HEK293T (cell line): ENCODE results near the gene STX4.

ENCODE experiments used
- CTCF ChIA-PET: fragments of 350-600 bp; formaldehyde crosslinking; extraction: SDS; loops from one replicate; lab custom pipeline; 2021; ENCODE audit warnings: antibody characterized with exemption, inconsistent platforms; lab: Yijun Ruan, JAX
- POLR2A ChIA-PET: fragments of 350-600 bp; formaldehyde crosslinking; extraction: SDS; loops from one replicate; lab custom pipeline; 2020; ENCODE audit warnings: antibody characterized with exemption, inconsistent platforms; lab: Yijun Ruan, JAX
- DNase-seq: peaks from one replicate; pipeline ENCODE4 v3.0.0; 2012; ENCODE audit warnings: mixed read lengths; ENCODE audit errors: extremely low spot score
- ARNT ChIP-seq: fragments of 450-650 bp; IDR thresholded peaks from 2 replicates; pipeline ENCODE4 v1.6.1; 2017; ENCODE audit warnings: mild to moderate bottlenecking
- BHLHE40 ChIP-seq: fragments of 450-650 bp; IDR thresholded peaks from 2 replicates; pipeline ENCODE4 v1.6.1; 2016; ENCODE audit warnings: mild to moderate bottlenecking, moderate library complexity, borderline replicate concordance
- CTBP1 ChIP-seq: fragments of 450-650 bp; IDR thresholded peaks from 2 replicates; pipeline ENCODE4 v1.6.1; 2016; ENCODE audit warnings: borderline replicate concordance
- ELF4 ChIP-seq: fragments of 450-650 bp; IDR thresholded peaks from 2 replicates; pipeline ENCODE4 v1.6.1; 2017; ENCODE audit warnings: antibody characterized with exemption
- FOXA1 ChIP-seq: fragments of 450-650 bp; IDR thresholded peaks from 2 replicates; pipeline ENCODE4 v1.6.1; 2016; ENCODE audit warnings: mild to moderate bottlenecking
- FOXK2 ChIP-seq: fragments of 450-650 bp; IDR thresholded peaks from 2 replicates; pipeline ENCODE4 v1.6.1; 2016; ENCODE audit warnings: mild to moderate bottlenecking
- FOXM1 ChIP-seq: fragments of 450-650 bp; IDR thresholded peaks from 2 replicates; pipeline ENCODE4 v1.6.1; 2017; ENCODE audit warnings: mild to moderate bottlenecking, borderline replicate concordance
- HDGF ChIP-seq: fragments of 450-650 bp; IDR thresholded peaks from 2 replicates; pipeline ENCODE4 v1.6.1; 2017; ENCODE audit warnings: antibody characterized with exemption, borderline replicate concordance
- L3MBTL2 ChIP-seq: fragments of 450-650 bp; conservative IDR thresholded peaks from 2 replicates; pipeline ENCODE4 v1.6.1; 2016; ENCODE audit warnings: mild to moderate bottlenecking
- LEF1 ChIP-seq: fragments of 450-650 bp; IDR thresholded peaks from 2 replicates; pipeline ENCODE4 v1.6.1; 2017; ENCODE audit warnings: mild to moderate bottlenecking, borderline replicate concordance
- NFRKB ChIP-seq: fragments of 450-650 bp; IDR thresholded peaks from 2 replicates; pipeline ENCODE4 v1.6.1; 2016; ENCODE audit warnings: mild to moderate bottlenecking, moderate library complexity
- SP1 ChIP-seq: fragments of 450-650 bp; IDR thresholded peaks from 2 replicates; pipeline ENCODE4 v1.6.1; 2017
- SUZ12 ChIP-seq: fragments of 450-650 bp; IDR thresholded peaks from 2 replicates; pipeline ENCODE4 v1.6.1; 2016; ENCODE audit warnings: mild to moderate bottlenecking
- TARDBP ChIP-seq: fragments of 450-650 bp; IDR thresholded peaks from 2 replicates; pipeline ENCODE4 v1.6.1; 2016
- ZNF384 ChIP-seq: fragments of 450-650 bp; IDR thresholded peaks from 2 replicates; pipeline ENCODE4 v1.6.1; 2016
- TF ChIP-seq, protein P1 (sequence below): fragments of 450-650 bp; IDR thresholded peaks from 2 replicates; pipeline ENCODE4 v1.6.1; 2016

STX4 gene

DNA sequence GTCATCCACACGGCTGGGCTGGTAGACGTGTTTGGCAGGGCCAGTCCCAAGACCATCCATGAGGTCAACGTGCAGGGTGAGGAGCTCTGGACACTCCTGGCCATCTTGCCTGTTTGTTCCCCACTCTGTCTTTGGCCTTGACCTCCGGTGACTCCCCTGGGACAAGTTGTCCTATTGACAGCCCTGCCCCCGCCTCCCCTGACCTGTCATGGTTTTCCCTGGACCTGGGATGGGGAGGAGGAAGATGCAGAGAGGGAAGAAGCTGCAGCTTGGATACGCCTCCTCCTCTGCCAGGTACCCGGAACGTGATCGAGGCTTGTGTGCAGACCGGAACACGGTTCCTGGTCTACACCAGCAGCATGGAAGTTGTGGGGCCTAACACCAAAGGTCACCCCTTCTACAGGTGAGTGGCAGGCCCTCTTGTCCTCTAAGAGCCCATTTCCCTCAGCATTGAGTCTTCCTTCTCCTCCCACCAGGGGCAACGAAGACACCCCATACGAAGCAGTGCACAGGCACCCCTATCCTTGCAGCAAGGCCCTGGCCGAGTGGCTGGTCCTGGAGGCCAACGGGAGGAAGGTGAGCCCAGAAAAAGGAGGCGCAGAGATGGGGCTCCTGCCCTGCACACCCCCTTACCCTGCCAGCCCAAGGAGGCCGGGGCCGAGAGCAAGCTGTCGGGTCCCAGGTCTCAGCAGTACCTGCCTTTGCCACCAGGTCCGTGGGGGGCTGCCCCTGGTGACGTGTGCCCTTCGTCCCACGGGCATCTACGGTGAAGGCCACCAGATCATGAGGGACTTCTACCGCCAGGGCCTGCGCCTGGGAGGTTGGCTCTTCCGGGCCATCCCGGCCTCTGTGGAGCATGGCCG is 47.0 kb upstream of the STX4 start:
- no peak for DNase-seq
- ChIA-PET POLR2A (interaction anchor here (1.6 kb wide), 1 partner anchor 12 kb away, joined by 6 read pairs; no protein-coding TSS in a partner anchor), CTCF (interaction anchor here (0.8 to 1.5 kb wide), 5 partner anchors 86 to 1175 kb away, joined by 3 to 4 read pairs (median 3); partner anchors contain the start of gene PRRT2)
- no peak for TF ChIP-seq FOXK2
- no peak for TF ChIP-seq ZNF384
- no peak for TF ChIP-seq NFRKB
- no peak for TF ChIP-seq ARNT
- TF ChIP-seq SUZ12 = no peak
- TF ChIP-seq LEF1 = no peak
- TF ChIP-seq, protein P1, sequence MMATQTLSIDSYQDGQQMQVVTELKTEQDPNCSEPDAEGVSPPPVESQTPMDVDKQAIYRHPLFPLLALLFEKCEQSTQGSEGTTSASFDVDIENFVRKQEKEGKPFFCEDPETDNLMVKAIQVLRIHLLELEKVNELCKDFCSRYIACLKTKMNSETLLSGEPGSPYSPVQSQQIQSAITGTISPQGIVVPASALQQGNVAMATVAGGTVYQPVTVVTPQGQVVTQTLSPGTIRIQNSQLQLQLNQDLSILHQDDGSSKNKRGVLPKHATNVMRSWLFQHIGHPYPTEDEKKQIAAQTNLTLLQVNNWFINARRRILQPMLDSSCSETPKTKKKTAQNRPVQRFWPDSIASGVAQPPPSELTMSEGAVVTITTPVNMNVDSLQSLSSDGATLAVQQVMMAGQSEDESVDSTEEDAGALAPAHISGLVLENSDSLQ = no peak
- TF ChIP-seq FOXM1 = no peak
- no peak for TF ChIP-seq SP1
- TF ChIP-seq ELF4 = no peak
- no peak for TF ChIP-seq TARDBP
- no peak for TF ChIP-seq L3MBTL2
- no peak for TF ChIP-seq HDGF
- TF ChIP-seq BHLHE40 = no peak
- TF ChIP-seq CTBP1 = no peak
- no peak for TF ChIP-seq FOXA1

DNA sequence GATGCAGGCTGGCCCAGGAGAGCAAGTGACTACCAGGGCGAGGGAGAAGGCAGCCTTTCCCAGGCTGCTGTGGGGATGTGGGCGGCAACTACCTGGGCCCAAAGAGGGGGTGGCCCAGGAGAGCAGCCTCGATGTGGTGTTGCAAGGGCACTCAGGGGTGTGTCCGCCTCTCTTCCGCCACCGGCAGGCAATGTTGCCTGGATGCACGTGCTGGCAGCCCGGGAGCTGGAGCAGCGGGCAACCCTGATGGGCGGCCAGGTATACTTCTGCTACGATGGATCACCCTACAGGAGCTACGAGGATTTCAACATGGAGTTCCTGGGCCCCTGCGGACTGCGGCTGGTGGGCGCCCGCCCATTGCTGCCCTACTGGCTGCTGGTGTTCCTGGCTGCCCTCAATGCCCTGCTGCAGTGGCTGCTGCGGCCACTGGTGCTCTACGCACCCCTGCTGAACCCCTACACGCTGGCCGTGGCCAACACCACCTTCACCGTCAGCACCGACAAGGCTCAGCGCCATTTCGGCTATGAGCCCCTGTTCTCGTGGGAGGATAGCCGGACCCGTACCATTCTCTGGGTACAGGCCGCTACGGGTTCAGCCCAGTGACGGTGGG is 45.7 kb upstream of the STX4 start:
- POLR2A ChIA-PET = interaction anchor here (0.6 kb wide), 1 partner anchor 12 kb away, joined by 3 read pairs; no protein-coding TSS in a partner anchor
- CTCF ChIA-PET = interaction anchor here (1.3 to 1.5 kb wide), 2 partner anchors 11 to 1171 kb away, joined by 3 read pairs; no protein-coding TSS in a partner anchor
- TF ChIP-seq, protein P1 = no peak
- TF ChIP-seq CTBP1 (no peak), FOXM1 (no peak), ZNF384 (no peak), TARDBP (no peak), ELF4 (no peak), SP1 (no peak), LEF1 (no peak), FOXA1 (no peak), NFRKB (no peak), HDGF (no peak), ARNT (no peak), L3MBTL2 (no peak)
- no peak for DNase-seq

DNA sequence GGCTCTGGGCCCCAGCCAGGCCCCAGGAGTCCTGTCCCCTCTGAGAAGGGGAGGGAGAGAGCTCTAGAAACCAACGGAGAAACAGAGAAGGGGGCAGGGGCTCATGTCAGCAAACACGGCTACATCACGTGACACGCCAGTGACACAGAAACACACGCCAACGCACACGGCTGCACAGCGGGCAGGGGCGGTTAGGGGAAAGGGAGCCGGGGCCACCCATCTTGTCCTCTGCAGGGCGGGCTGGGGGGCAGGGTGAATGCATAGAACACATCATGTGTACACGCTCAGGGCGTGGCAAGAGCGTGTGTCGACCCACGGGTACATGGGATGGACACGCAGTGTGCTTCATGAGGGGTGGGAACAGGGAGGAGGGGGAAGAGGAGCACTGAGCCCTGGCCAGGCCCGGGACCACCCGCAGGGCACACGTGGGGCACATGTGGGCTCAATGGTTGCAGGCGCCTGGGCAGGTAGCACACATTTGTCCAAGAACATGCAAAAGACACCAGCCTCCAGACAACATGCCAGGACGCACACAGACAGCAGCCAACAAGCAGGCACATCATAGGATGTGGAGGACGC is 43.8 kb upstream of the STX4 start:
- no peak for DNase-seq
- POLR2A ChIA-PET = no interaction called here
- CTCF ChIA-PET = no interaction called here
- TF ChIP-seq, protein P1 = no peak
- TF ChIP-seq FOXK2 = no peak
- no peak for TF ChIP-seq CTBP1
- no peak for TF ChIP-seq BHLHE40
- no peak for TF ChIP-seq L3MBTL2
- TF ChIP-seq ELF4 = no peak
- no peak for TF ChIP-seq FOXM1
- TF ChIP-seq NFRKB = no peak
- TF ChIP-seq SP1 = no peak
- no peak for TF ChIP-seq LEF1
- TF ChIP-seq SUZ12 = no peak
- TF ChIP-seq HDGF = no peak
- no peak for TF ChIP-seq ZNF384
- no peak for TF ChIP-seq TARDBP
- no peak for TF ChIP-seq ARNT

DNA sequence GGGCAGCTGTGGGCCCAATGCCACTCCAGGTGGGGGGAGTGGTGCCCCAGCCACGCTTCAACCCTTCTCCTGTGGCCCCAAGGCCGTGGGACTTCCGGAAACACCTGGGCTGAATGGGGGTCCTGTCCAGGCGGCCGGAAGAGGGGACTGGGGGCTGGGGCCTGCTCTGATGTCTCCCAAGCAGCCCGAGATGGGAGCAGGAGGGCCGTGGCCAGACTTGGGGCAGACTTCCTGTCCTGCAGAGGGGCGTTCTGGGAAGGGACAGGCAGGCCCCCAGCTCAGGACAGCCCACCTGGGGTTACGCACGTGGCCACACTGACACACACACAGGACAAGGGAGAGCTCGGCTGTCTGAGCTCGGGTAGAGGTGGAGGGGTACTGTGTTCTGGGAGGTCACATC is 43.3 kb upstream of the STX4 start:
- DNase-seq = no peak
- TF ChIP-seq LEF1 (no peak), TARDBP (no peak), FOXK2 (no peak), FOXM1 (no peak), NFRKB (no peak), CTBP1 (no peak), L3MBTL2 (no peak)
- ChIA-PET CTCF (no interaction called here), POLR2A (no interaction called here)

DNA sequence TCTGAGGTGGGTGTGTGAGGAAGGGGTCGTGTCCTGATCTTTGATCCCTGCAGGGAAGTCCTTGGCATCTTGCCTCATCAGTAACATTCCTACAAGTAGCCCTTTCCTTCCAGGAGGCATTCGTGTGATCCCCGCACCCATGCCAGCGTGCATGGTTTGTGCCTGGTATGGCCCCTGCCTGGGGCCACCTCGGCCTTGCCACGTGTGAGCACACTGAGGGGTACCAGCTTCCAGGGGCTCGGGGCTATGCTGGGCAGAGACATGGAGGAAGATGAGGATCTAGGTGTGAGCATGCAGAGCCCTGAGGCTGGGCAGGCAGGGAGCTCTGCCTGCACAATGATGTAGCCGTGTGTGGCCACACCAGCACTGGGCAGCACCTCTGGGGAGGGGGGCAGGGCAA is 42.3 kb upstream of the STX4 start:
- ChIA-PET CTCF (no interaction called here), POLR2A (no interaction called here)
- DNase-seq = no peak
- TF ChIP-seq BHLHE40 = no peak
- TF ChIP-seq FOXK2 = no peak
- TF ChIP-seq ZNF384 = no peak
- no peak for TF ChIP-seq CTBP1
- no peak for TF ChIP-seq L3MBTL2
- no peak for TF ChIP-seq FOXM1
- no peak for TF ChIP-seq SP1
- TF ChIP-seq, protein P1 = no peak
